Astrocyte of the hippocampus (primary cell): ENCODE data around the gene ANO1.

ENCODE experiments used
- DNase-seq: peaks from one replicate; pipeline ENCODE4 v3.0.0; 2011; ENCODE audit warnings: low read depth, low spot score

ANO1 gene

DNA sequence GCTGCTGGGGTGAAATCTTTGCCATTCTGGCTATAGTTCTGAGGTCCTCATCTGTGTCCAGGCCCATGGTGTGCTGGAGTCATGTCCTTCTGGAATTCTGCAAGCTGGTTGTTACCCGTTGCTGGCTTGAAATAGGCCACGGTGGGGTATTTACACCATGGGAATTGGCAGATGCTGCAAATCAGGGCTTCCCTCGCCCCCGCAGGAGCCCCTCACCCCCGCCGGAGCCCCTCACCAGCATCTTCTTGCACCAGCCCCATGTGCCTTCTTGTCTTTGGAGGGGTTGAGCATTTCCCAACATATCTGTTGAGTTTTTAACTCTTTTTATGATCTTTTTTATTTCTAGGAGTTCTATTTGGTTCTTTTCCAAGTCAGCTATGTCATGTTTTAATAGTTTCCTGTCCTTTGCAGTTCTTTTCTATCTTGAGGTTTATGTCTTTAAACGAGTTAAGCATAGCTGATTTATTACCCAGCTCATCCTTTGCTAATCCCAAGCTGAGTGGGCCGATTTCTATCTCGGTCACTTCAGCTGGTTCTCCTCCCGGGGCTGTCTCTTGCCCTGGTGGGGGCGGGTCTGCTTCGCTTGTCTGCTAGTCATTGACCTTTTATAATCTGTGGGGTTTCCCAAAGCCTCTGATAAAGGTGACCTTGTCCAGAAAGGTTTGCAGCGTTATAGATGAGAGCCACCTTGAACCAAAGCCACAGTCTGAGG is 17.6 kb downstream of the ANO1 start:
- DNase-seq, result no peak

DNA sequence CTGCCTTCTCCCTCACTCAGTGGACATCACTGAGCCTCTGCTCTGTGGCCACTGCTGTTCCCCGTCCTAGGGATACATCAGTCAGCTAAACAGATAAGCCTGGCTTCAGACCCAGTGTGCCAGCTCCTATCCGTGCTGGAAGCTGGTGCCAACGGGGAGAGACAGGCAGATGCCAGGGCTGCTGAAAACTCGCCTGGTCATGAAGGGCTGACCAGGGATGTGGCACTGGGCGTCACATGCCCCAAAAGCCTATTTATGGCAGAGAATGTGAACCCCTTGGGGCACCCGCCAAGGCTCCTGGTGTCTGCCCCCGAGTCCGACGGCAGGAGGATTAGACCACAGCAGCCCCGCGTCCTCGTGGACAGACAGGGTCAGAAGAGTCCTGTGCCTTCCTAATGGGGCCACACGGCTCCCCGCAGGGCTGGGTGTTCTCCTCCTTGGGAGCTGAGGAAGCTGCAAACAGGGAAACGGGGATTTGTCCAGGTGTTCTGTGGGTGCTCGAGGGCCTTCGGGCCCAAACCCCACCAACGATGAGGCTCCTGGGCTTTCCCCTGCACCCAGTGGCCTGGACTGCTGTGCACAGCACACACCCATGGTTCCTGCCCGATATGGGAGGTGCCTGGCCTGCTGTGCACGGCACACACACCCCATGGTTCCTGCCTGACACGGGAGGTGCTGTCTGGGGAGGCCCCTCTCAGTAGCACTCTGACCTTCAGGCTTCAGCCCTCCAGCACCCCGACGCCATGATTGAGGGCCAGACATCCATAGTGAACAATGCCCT is 19.9 kb downstream of the ANO1 start:
- no peak for DNase-seq

DNA sequence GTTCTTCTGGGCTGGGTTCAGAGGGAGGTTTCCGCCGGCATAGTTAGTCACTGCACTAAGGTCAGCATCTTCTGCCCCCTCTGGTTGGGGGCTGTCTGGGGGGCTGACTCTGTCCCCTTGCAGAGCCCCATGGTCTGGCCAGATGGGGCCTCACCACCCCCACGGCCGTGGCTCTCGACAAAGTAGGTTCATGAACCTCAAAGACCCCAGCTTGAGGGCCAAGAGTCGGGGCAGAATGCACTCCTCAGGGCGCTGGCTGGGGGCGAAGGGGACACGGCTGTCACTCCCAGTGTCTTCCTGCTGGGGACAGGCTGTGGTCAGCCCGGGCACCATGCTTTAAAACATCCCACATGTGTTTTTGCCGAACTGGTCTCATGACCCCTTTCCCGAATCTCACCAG is 20.8 kb downstream of the ANO1 start:
- no peak for DNase-seq

DNA sequence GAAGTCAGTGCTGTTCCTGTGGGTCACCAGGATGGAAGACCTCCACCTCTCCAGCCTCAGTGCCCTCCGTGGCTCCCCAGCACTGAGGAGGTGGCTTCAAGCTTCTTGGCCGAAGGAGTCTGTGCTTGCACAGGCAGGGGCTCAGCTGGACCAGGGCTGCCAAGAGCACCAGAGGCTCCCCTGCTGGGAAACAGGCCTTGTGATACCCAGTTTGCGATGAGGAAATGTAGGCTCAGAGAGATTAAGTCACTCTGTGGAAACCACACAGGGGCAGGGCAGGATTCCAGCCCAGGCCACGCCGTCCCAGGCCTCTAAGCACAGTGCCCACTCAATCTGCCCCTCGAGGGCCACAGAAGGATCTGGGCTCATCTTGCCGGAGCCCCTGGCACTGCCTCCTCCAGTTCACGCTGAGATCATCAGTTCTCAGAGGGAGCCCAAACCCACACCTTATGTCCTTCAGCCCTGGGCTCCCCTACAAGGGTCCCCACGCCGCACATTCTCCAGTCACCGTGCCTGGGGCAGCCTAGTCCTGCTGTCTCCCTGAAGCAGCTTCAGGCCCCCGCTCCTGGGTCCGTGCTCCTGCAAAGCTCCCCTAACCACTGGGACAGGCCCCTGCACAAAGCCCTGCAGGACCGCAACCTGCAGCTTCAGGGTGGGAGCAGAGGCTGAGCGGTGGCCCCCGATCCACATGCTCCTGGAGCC is 21.6 kb downstream of the ANO1 start:
- peak; percentile 53 for DNase-seq

DNA sequence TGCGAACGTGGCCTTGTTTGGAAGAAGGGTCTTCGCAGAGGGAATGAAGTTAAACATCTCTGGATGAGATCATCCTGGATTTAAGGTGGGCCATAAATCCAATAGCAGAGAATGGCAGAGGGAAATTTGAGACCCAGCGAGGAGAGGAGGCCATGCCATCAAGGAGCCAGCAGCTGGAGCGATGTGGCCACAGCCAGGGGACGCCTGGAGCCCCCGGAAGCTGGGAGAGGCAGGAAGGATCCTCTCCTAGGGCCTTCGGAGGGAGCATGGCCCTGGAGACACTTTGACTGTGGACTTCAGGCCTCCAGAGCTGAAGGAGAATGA is 22.1 kb downstream of the ANO1 start:
- DNase-seq, result no peak

DNA sequence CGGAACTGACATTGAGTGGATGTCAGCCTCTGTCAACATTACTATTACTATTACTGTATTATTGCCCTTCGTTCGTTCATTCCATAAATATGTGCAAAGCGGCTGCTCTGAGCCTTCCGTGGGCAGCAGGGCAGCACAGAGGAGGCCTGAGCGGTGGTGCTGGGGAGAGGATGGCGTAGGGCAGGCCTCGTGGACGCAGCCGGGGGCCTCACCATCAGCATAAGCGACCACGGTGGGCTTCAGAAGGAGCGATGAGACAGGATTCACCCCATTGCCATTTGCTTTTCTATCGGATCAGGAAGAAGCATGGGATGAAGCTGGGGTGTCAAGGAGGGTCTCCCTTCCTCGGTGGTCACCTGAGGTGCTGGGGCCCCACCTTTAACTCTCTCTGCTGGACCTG is 22.7 kb downstream of the ANO1 start:
- no peak for DNase-seq

DNA sequence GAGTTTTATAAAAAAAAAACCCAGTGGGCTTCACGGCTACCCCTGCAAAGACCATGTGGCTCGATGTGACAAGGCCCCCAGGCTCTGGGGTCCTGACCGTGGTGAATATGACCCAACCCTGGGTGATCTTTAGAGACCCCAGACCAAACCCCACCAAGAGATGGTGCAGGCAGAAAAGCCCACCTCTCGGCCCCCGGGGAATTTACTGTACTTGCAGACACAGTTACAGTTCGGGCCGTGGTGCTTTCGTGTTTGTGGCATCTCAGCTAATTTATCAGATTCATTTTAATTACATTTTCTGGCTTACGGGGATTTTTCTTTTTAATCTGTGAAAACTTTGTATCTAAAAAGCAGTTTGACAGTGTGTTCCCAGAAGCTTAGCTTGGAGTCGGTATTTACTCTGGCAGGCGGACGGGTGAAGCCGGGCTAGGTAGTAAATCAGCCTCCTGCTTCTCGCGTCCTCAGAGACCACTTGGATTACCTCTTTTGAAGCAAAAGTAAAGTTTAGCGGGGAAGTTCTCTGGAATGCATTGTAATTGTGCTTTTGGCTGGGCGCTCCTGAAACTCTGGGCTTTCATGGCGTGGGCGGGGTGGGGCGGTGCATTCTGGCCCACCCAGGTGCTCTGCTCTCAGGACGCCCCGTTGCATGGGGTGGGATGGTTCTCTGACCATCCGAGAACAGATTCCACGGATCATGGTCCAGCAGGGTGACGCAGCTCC is 25.3 kb downstream of the ANO1 start:
- DNase-seq, result no peak

DNA sequence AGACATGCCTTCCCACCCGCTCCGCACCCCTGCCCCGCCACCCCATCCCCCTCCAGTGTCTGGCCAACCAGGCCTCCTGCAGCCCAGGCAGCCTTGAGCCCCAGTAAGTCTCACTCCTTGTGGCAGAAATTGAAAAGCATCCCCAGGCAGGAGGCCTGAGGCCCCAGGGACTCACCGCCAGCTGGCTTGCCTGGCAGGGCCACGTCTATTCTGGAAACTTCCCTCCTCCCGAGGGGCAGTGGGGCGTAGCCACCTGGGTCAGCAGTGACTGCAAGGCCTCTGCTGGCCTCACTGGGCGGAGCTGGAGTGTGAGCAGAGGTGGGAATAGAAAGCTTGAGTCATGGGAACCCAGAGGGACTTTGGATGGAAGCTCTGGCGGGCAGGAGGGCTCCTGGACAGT is 26.3 kb downstream of the ANO1 start:
- DNase-seq, result no peak

DNA sequence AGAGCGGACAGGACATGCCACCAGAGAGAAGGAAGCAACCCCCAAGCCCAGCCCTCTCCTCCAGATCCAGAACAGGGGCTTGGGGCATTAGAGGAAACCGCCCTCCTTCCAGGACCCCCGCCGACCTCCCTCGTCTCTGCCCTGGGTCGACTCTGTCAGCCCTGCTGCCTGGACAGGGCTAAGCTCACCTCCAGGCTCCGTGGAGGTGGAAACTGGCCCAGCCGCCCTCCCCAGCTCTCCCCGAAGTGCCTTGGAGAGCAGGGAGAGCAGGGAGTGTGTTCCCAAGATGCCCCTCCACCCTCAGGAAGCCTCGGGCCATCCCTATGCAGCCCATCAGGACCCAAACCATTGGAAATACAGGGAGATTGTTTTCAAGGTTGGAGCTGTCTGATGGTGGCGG is 26.8 kb downstream of the ANO1 start:
- no peak for DNase-seq

DNA sequence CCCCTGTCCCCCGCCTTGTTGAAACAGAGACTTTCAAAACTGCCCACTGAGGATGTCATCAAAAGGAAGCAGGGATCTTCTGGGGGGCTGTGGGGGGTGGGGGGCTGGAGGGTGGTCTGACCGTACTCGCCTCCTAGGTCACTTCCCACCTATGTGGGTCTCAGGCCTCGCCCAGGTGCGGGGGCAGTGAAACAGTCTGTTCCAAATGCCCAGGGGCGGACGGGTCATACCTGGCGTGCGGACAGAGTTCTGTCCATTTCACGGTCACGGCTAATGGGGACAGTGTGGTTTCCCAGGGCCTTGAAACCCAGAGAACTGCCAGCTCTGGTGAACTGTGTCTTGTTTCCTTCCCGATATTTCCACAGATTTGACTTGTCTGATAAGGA is 27.2 kb downstream of the ANO1 start:
- no peak for DNase-seq

DNA sequence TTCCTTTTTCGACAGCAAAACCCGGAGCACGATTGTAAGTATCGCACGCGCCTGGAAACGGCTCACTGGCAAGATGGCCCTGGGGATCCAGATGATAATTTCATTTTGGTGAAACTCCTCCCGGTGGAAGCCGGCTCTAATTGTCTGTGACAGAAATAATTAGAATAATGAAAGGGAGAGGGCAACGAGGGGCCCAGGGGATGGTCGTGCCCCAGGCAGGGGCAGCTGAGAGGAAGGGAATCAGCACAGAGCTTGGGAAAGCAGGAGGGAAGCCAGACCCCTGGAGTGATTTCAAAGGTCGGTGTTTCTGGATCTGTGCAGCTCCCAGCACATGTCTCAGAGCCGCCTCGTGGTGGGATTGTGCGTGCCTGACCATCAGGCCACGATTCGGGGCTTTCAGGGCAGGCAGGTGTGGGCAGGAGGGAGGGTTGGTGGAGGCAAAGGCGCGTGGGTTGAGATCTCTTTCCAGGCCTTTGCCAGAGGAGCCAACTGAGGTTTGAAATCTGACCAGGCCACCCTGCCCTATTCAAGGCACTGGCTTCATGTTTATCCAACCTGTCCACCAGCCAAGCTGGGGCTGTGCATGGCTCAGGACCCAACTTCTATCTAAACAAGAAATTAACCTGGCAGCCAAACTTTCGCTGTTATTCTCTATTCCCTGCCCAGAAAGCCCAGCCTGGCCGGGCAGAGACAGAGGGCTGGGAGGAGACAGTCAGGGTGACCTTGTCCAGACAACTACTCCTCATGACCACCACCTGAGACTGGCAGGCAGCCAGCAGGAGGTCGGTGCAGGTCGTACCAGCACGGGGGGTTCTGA is 27.8 kb downstream of the ANO1 start:
- no peak for DNase-seq

DNA sequence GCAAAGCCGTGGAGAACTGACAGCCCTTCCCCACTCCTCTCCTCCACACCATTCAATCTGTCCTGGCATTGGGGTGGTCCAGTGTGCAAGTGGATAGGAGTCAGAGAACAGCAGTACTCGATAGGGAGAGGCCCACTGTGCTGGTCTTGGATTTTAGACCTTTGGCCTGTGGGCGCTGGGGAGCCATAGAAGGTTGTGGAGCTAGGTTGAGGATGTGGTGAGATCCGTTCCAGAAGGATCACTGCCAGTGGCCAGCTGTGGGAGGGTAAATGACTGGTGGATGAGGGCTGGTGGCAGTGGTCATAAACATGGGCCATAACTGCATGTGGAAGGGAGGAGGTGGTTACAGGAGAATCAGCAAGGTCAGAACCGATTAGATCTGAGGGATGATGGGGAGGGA is 28.6 kb downstream of the ANO1 start:
- DNase-seq, result no peak

DNA sequence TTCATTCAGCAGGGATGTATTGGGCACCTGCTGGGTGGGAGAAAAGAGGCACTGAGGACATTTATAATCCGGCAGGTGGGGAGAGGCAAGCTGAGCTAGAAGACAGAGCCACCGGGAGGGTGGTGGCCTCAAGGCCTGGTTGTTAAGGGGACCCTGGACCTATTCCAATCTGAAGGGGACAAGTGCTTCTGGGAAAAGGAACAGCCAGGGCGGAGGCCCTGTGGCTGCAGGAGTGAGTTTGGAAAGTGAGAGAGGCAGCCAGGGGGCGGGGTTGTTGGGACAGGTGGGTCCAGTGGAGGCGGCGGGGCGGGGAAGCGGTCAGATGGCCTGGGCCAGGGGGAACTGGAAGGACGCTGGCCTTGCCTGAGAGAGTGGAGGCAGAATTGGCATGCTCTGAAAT is 29.1 kb downstream of the ANO1 start:
- no peak for DNase-seq

DNA sequence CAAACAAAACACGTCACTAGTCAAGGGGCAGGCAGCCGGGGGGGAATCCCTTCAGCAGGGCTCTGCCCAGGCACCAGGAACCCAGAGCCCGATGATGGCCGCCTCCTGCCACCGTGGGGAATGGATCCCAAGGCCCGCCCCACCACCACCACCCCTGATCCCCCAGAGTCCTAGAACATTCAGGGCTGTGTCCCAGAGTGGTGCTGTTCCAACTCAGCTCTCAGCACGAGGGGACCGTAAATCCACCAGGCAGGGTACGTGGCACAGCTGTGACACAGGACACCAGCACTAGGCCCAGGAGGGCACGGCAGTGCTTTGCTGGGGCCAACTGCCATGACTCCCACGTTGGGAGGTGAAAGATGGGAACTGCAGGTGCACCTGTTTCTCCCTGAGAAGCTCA is 29.6 kb downstream of the ANO1 start:
- DNase-seq, result no peak

DNA sequence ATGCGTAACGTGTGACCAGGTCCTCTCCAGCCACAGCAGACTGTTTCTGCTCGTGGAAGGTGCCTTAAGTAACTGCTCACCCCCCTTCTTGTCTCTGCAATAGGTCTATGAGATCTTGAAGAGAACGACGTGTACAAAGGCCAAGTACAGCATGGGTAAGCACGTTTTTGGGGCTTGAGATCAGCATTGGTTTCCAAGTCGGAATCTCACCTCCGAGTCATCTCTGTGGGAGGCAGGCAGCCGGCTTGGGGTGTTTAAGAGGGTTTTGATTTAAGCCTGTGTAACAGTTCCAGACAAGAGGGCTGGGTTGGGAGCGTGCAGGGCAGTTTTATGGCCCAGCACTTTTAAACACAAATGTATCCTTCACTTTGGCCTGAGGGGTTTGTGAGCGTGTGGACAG is 30.1 kb downstream of the ANO1 start:
- peak; percentile 60 for DNase-seq

DNA sequence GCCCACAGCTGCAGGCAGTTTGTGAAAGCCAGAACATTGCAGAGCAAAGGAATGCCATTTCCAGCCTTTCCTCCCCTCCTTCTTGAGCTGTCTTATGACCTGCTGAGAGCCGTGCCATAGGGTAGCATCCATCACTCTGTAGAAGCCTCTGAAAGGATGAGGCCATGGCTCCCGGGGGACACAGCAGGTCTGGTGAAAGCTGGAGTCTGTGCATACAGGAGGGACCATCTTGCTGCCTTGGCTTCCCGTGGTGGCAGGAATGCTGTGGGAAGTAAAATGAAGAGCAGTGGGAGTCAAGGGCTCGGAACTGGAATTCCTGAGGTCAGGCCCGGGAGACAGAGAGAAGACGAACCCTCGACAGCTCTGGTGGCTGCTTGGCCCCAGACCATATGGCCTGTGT is 30.9 kb downstream of the ANO1 start:
- peak; percentile 68 for DNase-seq

DNA sequence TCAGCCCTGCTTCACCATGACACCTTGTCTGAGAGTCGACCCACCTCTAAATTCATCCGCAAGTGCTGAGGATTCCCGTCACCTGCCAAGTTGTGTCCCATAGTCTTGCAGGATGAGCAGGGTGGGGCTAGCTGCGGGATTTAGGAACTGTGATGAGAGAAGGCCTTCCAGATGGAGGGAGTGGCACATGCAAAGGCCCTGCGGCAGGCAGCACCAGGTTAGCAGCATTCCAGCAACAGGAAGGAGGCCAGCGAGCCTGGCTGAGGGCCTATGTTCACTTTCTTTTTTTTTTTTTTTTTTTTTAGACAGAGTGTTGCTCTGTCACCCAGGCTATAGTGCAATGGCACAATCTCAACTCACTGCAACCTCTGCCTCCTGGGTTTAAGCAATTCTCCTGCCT is 31.8 kb downstream of the ANO1 start:
- no peak for DNase-seq

DNA sequence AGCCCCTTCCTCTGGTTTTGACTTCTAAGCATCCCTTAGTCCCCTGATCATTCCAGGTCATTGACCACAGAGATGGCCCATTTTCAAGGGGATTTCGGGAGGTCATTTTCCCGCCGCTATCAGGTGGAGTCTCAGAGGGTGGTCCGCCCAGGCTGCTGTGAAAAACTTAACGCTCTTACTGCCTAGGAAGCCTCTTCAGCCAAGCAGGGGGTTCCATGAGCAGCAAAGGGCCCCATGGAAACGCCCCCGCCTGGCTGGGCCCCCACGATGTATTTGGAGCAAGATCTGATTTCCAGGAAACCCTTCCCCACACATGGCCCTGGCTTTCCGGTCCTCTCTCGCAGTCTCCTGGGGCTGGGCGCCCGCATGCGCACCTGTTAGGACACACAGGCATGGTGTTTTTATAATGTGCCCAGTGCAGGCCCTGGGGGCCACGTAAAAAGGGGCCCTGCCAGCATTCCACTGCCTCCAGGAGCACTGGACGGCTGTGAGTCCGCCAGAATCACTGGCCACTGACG is 32.5 kb downstream of the ANO1 start:
- DNase-seq, result no peak

DNA sequence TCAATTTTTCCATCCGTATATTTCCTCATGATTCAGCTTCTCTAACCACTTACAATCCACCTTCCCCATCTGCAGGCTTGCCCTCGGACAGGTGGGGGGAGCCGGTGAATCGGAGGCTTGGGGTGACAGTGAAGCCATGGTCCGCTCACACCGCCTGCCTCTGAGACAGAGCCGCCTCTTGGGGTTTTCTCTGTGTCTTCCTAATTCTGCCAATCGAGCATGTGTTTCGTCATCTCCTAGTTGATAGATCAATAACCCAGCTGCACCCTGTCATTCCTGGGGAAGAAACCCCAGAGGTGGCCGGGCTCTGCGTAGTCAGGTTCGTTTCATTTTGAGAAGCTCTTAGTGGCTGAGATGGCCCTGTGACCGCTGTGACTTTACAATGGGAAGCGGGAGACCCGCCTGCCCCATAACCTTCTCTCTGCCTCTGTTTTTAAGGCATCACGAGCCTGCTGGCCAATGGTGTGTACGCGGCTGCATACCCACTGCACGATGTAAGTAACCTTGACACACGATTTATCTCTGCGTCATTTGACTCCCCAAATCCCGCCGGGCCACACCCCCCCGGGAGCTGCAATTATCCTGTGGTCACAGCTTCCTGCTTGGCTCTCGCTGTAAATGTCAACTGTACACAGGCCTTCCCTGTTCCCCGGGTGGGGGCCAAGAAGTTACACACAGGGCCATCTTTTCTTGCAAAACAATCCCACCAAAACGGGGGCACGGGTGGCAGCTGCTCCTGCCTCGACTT is 33.3 kb downstream of the ANO1 start:
- peak; percentile 65 for DNase-seq

DNA sequence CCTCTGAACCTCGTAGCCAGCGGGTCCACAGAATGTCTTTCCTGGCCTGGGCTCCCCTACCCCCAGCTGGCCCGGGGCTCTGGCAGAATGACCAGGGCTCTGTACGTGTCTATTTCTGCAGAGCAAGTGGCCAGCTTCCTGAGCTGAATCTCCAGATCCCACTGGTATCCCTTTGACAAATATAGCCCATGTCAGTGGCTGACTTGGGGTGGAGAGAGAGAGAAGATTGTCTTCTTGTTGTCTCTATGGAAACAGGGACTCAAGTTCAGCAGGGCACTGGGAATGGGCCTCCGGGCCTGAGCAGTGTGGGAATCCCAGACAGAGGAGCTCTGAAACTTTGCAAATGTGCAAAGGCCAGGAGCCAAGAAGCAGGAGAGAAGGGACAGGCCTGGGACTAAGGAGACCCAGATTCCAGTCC is 33.9 kb downstream of the ANO1 start:
- DNase-seq, result no peak

DNA sequence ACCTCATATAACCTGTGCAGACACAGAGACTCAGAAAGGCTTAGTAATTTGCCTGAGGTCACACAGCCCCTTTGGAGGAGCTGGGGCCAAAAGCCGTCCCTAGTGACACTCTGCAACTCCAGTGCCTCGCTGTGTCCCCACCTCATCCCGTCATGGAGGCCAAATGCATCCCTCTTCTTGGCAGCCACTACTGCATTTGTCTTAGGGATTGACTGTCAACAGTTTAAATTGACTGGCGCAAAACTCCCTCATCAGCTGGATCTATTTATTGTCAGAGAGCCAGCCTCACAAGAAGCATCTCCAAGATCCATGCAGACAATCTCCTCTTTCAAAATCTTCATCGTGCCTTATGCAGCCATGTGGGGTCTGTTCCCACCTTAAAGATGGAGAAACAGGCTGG is 35.7 kb downstream of the ANO1 start:
- no peak for DNase-seq
